Ishikawa (cell line): ENCODE data around the gene GMPPA.

Source experiments
- CREB1 ChIP-seq: IDR thresholded peaks from 2 replicates; pipeline ENCODE4 v1.6.1; 2012; ENCODE audit warnings: low read depth
- RAD21 ChIP-seq: IDR thresholded peaks from 2 replicates; pipeline ENCODE4 v1.6.1; 2012; ENCODE audit warnings: low read depth
- REST ChIP-seq: IDR thresholded peaks from 2 replicates; pipeline ENCODE4 v1.6.1; 2012; ENCODE audit warnings: low read depth, mild to moderate bottlenecking
- TAF1 ChIP-seq: IDR thresholded peaks from 2 replicates; pipeline ENCODE4 v1.6.1; 2012; ENCODE audit warnings: low read depth, mild to moderate bottlenecking
- YY1 ChIP-seq: IDR thresholded peaks from 2 replicates; pipeline ENCODE4 v1.6.1; 2012; ENCODE audit warnings: low read depth
- ZBTB7A ChIP-seq: IDR thresholded peaks from 2 replicates; pipeline ENCODE4 v1.6.1; 2012; ENCODE audit warnings: low read depth

GRCh38 chr2:219545943-219546352 is 47.3 kb downstream of the GMPPA start:
- no peak for TF ChIP-seq CREB1
- TF ChIP-seq RAD21: no peak
- no peak for TF ChIP-seq TAF1
- TF ChIP-seq ZBTB7A: no peak
- no peak for TF ChIP-seq YY1
- no peak for TF ChIP-seq REST
